Measurements from ENCODE around the gene KIF26B. TPM values are rescaled to one million over a fixed set of nuclear protein-coding genes. Genes with fewer than 3 reads are reported as not detected.

KIF26B gene
- polyA plus RNA-seq, 1 donor from 2014 or later: 6.3 TPM

DNA sequence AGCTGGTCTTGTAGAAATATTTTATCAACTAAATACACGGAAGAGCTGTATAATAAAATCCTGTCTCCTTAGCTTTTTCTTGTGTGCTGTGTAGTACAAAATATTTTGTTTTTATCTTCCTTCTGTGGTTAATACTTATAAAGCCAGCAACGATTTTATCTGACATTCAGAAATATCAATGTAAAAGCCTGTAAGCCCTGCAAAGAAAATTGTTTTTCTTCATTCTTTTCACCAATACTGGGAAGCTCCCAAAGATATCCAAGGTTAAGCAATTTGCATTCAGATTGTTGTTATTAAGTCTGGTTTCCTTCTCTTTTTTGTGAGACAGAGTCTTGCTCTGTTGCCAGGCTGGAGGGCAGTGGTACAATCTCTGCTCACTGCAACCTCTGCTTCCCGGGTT is 38.0 kb upstream of the KIF26B start:
- Histone ChIP-seq H3K36me3 (ENCODE audit: insufficient read depth, low read length) (no peaks in the 10 kb centered on the region), H3K27ac (ENCODE audit: low read length) (no peak overlapping the region), H3K79me2 (replicated peaks; ENCODE audit: insufficient read depth, low read length) (no peaks in the 10 kb centered on the region), H2AFZ (ENCODE audit: low read depth, low read length) (no peak overlapping the region), H3K27me3 (ENCODE audit: insufficient read depth, low read depth, low read length) (no peaks in the 10 kb centered on the region), H4K20me1 (ENCODE audit: insufficient read depth) (no peaks in the 10 kb centered on the region), H3K9me2 (ENCODE audit: insufficient read depth, low read length) (no peaks in the 10 kb centered on the region), H3K4me2 (ENCODE audit: low read length) (no peak overlapping the region), H3K9me3 (ENCODE audit: low read length) (no peaks in the 10 kb centered on the region), H3K9ac (ENCODE audit: low read length) (no peak overlapping the region), H3K4me3 (ENCODE audit: low read length) (no peak overlapping the region), H3F3A (ENCODE audit: insufficient read depth, low read length, poor library complexity, severe bottlenecking) (no peaks in the 10 kb centered on the region)
- no peak for TF ChIP-seq RAD21 (conservative IDR thresholded peaks at IDR 0.05)
- TF ChIP-seq MXI1 (conservative IDR thresholded peaks at IDR 0.05; ENCODE audit: poor library complexity, severe bottlenecking): no peak
- no peak for TF ChIP-seq EP300 (conservative IDR thresholded peaks at IDR 0.05; ENCODE audit: poor library complexity, severe bottlenecking)
- TF ChIP-seq, protein P1, sequence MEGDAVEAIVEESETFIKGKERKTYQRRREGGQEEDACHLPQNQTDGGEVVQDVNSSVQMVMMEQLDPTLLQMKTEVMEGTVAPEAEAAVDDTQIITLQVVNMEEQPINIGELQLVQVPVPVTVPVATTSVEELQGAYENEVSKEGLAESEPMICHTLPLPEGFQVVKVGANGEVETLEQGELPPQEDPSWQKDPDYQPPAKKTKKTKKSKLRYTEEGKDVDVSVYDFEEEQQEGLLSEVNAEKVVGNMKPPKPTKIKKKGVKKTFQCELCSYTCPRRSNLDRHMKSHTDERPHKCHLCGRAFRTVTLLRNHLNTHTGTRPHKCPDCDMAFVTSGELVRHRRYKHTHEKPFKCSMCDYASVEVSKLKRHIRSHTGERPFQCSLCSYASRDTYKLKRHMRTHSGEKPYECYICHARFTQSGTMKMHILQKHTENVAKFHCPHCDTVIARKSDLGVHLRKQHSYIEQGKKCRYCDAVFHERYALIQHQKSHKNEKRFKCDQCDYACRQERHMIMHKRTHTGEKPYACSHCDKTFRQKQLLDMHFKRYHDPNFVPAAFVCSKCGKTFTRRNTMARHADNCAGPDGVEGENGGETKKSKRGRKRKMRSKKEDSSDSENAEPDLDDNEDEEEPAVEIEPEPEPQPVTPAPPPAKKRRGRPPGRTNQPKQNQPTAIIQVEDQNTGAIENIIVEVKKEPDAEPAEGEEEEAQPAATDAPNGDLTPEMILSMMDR (IDR thresholded peaks at IDR 0.05; ENCODE audit: poor library complexity, severe bottlenecking): no peak
- TF ChIP-seq EZH2 (IDR thresholded peaks at IDR 0.05; ENCODE audit: borderline replicate concordance, insufficient read depth, low read length, poor library complexity, severe bottlenecking): no peak
- no peak for TF ChIP-seq SMC3 (conservative IDR thresholded peaks at IDR 0.05; ENCODE audit: poor library complexity)
- TF ChIP-seq TAF1 (IDR thresholded peaks at IDR 0.05; ENCODE audit: low read depth): no peak
- TF ChIP-seq, protein P2, sequence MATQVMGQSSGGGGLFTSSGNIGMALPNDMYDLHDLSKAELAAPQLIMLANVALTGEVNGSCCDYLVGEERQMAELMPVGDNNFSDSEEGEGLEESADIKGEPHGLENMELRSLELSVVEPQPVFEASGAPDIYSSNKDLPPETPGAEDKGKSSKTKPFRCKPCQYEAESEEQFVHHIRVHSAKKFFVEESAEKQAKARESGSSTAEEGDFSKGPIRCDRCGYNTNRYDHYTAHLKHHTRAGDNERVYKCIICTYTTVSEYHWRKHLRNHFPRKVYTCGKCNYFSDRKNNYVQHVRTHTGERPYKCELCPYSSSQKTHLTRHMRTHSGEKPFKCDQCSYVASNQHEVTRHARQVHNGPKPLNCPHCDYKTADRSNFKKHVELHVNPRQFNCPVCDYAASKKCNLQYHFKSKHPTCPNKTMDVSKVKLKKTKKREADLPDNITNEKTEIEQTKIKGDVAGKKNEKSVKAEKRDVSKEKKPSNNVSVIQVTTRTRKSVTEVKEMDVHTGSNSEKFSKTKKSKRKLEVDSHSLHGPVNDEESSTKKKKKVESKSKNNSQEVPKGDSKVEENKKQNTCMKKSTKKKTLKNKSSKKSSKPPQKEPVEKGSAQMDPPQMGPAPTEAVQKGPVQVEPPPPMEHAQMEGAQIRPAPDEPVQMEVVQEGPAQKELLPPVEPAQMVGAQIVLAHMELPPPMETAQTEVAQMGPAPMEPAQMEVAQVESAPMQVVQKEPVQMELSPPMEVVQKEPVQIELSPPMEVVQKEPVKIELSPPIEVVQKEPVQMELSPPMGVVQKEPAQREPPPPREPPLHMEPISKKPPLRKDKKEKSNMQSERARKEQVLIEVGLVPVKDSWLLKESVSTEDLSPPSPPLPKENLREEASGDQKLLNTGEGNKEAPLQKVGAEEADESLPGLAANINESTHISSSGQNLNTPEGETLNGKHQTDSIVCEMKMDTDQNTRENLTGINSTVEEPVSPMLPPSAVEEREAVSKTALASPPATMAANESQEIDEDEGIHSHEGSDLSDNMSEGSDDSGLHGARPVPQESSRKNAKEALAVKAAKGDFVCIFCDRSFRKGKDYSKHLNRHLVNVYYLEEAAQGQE (IDR thresholded peaks at IDR 0.05; ENCODE audit: borderline replicate concordance): no peak
- no peak for TF ChIP-seq POLR2AphosphoS5 (IDR thresholded peaks at IDR 0.05)

DNA sequence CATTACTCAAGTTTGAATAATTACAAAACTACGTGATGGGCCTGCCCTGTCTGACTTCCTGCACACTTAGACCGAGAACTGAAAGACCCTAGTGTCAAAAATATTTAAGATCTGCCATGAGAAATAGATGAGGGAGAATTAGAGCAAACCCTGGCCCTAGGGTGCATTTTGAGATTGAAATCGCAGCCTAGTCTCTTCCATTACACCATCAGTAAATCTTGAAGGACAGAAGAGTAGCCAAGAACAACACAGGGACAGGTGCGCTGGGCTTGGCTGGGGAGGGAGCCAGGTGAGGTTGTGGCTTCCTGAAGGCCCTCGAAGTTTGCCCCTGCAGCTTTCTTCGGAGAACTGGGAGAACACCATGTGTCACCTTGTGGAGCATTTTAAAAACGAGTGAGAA is 36.7 kb upstream of the KIF26B start:
- no peaks in the 10 kb centered on the region for H3K36me3 ChIP-seq (ENCODE audit: insufficient read depth, low read length)
- no peak overlapping the region for H2AFZ ChIP-seq (ENCODE audit: low read depth, low read length)
- H3K4me2 ChIP-seq (ENCODE audit: low read length): no peak overlapping the region
- H3K9me3 ChIP-seq (ENCODE audit: low read length): no peaks in the 10 kb centered on the region
- H3K9ac ChIP-seq (ENCODE audit: low read length): no peak overlapping the region
- no peaks in the 10 kb centered on the region for H4K20me1 ChIP-seq (ENCODE audit: insufficient read depth)
- no peaks in the 10 kb centered on the region for H3K27me3 ChIP-seq (ENCODE audit: insufficient read depth, low read depth, low read length)
- no peaks in the 10 kb centered on the region for H3K9me2 ChIP-seq (ENCODE audit: insufficient read depth, low read length)
- no peak overlapping the region for H3K4me3 ChIP-seq (ENCODE audit: low read length)
- H3K27ac ChIP-seq (ENCODE audit: low read length): no peak overlapping the region
- no peaks in the 10 kb centered on the region for H3F3A ChIP-seq (ENCODE audit: insufficient read depth, low read length, poor library complexity, severe bottlenecking)
- TF ChIP-seq, protein P1 (IDR thresholded peaks at IDR 0.05; ENCODE audit: poor library complexity, severe bottlenecking): no peak
- TF ChIP-seq EP300 (conservative IDR thresholded peaks at IDR 0.05; ENCODE audit: poor library complexity, severe bottlenecking) (no peak), SMC3 (conservative IDR thresholded peaks at IDR 0.05; ENCODE audit: poor library complexity) (no peak), MXI1 (conservative IDR thresholded peaks at IDR 0.05; ENCODE audit: poor library complexity, severe bottlenecking) (no peak), TAF1 (IDR thresholded peaks at IDR 0.05; ENCODE audit: low read depth) (no peak), EZH2 (IDR thresholded peaks at IDR 0.05; ENCODE audit: borderline replicate concordance, insufficient read depth, low read length, poor library complexity, severe bottlenecking) (no peak), POLR2AphosphoS5 (IDR thresholded peaks at IDR 0.05) (no peak), RAD21 (conservative IDR thresholded peaks at IDR 0.05) (no peak)
- TF ChIP-seq, protein P2 (IDR thresholded peaks at IDR 0.05; ENCODE audit: borderline replicate concordance): no peak
- H3K79me2 ChIP-seq (replicated peaks; ENCODE audit: insufficient read depth, low read length): no peaks in the 10 kb centered on the region

Measured in neural cell (in vitro differentiated cells).